Measurements from ENCODE around the gene RRP15.

Gene RRP15

GRCh38 chr1:218302155-218302554 is 17.1 kb downstream of the RRP15 start:
- DNase-seq (ENCODE audit: low read depth), result no peak
- no peak overlapping the region for H3K4me3 ChIP-seq (ENCODE audit: low read depth, low read length)
- TF ChIP-seq CTCF (IDR thresholded peaks at IDR 0.05; ENCODE audit: insufficient read depth, low read depth, low read length, missing control alignments), result no peak

GRCh38 chr1:218303176-218303879 is 18.2 kb downstream of the RRP15 start:
- no peak for DNase-seq (ENCODE audit: low read depth)
- H3K4me3 ChIP-seq (ENCODE audit: low read depth, low read length), result no peak overlapping the region
- TF ChIP-seq CTCF (IDR thresholded peaks at IDR 0.05; ENCODE audit: insufficient read depth, low read depth, low read length, missing control alignments), result no peak

DNA sequence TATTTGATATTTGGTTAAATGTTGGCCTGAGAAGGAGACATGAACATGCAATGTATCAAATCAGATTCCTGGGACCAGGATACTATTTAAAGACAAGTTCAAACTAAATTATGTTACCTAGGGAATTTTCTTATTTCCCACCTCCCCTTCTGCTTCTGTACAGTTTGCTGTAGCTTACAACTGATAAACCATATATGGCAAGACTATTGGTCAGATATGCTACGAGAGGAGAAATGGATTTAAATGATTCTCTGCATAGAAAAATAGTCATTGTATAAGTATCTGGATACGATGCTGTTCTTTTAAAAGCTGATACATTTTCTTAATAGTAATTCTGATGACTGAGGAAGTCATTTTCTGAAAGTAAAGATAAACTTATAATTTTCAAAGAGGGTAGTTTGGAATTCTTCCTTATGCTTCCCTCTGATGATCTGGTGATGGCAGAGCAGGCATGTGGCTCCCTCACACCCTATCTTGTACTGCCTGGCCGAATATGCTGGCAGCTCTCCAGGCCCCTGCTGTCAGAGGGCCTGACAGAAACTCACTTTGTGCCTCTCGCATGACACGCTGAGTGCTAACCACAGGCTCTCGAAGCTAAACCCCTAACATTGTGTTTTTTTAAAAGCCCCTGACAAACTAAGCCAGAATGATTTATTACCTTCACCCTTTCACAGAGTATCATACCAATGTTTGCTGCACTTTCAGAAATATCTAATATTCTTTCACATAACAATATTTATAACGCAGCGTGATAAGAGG is 19.4 kb downstream of the RRP15 start:
- H3K4me3 ChIP-seq (ENCODE audit: low read depth, low read length), result no peak overlapping the region
- no peak for DNase-seq (ENCODE audit: low read depth)
- TF ChIP-seq CTCF (IDR thresholded peaks at IDR 0.05; ENCODE audit: insufficient read depth, low read depth, low read length, missing control alignments), result no peak

GRCh38 chr1:218305472-218306064 is 20.5 kb downstream of the RRP15 start:
- no peak for DNase-seq (ENCODE audit: low read depth)
- TF ChIP-seq CTCF (IDR thresholded peaks at IDR 0.05; ENCODE audit: insufficient read depth, low read depth, low read length, missing control alignments), result no peak
- H3K4me3 ChIP-seq (ENCODE audit: low read depth, low read length), result no peak overlapping the region

DNA sequence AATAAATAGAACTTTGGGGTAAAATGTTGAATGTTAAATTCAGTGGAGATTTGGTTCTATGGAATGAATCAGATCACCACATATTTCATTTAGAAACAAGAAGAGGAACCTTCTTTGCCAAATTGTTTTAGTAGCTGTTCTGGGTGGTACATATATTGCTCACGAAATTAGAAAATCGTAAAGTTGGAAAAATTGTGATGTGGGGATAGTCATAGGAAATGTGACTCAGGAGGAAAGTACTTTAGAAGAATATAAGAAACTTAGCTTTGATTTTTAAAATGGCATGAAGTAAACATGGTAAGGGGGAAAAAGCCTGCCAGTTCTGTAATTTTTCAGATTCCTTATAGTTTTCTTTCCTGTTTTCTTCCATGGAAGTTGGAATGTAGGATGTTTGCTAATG is 27.4 kb downstream of the RRP15 start:
- no peak for DNase-seq (ENCODE audit: low read depth)
- TF ChIP-seq CTCF (IDR thresholded peaks at IDR 0.05; ENCODE audit: insufficient read depth, low read depth, low read length, missing control alignments), result no peak
- no peak overlapping the region for H3K4me3 ChIP-seq (ENCODE audit: low read depth, low read length)

DNA sequence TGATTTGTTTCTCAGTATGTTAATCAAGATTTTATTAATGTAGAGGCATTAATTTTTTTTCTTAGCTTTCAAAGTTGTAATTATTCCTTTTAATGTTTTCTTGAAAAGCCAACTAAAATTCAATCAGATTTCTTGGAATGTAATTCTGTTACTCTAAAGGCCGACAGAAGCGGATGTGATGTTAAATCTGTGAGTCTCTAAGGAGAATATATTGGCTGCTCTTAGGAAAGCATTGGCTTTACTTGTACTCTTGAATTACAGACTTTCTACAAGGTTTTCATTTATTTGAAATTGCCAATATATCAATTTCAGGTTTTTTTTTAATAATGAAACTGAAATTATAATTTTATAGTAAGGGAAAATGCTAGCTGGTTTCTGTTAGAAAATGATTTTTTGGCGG is 29.2 kb downstream of the RRP15 start:
- H3K4me3 ChIP-seq (ENCODE audit: low read depth, low read length), result no peak overlapping the region
- no peak for TF ChIP-seq CTCF (IDR thresholded peaks at IDR 0.05; ENCODE audit: insufficient read depth, low read depth, low read length, missing control alignments)
- DNase-seq (ENCODE audit: low read depth), result no peak
